Neuronal stem cell (in vitro differentiated cells): ENCODE data around the gene CHID1. TPM values are rescaled to one million over a fixed set of nuclear protein-coding genes. Genes with fewer than 3 reads are reported as not detected.

Source experiments
- DNase-seq: peaks from one replicate; pipeline ENCODE4 v3.0.0-alpha.2; 2013; ENCODE audit warnings: low spot score
- H2AFZ ChIP-seq: one replicate; pipeline ENCODE4 v1.6.1; 2013; ENCODE audit warnings: mild to moderate bottlenecking, low read length, inconsistent platforms
- H2AK5ac ChIP-seq: 2 replicates; pipeline ENCODE4 v1.6.1; 2013; ENCODE audit warnings: low read depth, mild to moderate bottlenecking, inconsistent platforms, low read length, moderate library complexity, mixed read lengths
- H2BK120ac ChIP-seq: 2 replicates; pipeline ENCODE4 v1.6.1; 2013; ENCODE audit warnings: low read depth, mild to moderate bottlenecking, inconsistent platforms, low read length, moderate library complexity, mixed read lengths
- H2BK12ac ChIP-seq: one replicate; pipeline ENCODE4 v1.6.1; 2013; ENCODE audit warnings: low read length, inconsistent platforms
- H2BK15ac ChIP-seq: 2 replicates; pipeline ENCODE4 v1.6.1; 2013; ENCODE audit warnings: mild to moderate bottlenecking, low read length, inconsistent platforms, mixed read lengths
- H2BK5ac ChIP-seq: one replicate; pipeline ENCODE4 v1.6.1; 2013; ENCODE audit warnings: inconsistent platforms, mild to moderate bottlenecking, low read length, moderate library complexity
- H3K14ac ChIP-seq: one replicate; pipeline ENCODE4 v1.6.1; 2013; ENCODE audit warnings: low read length, inconsistent platforms
- H3K18ac ChIP-seq: 2 replicates; pipeline ENCODE4 v1.6.1; 2013; ENCODE audit warnings: low read length, inconsistent platforms
- H3K23ac ChIP-seq: 2 replicates; pipeline ENCODE4 v1.6.1; 2013; ENCODE audit warnings: low read depth, mild to moderate bottlenecking, mixed read lengths, low read length, inconsistent platforms; ENCODE audit not compliant: poor library complexity
- H3K27ac ChIP-seq: replicated peaks from 3 replicates; pipeline ENCODE4 v1.5.1; 2013; ENCODE audit warnings: low read length, inconsistent platforms
- H3K27me3 ChIP-seq, 3 experiments: 2 replicates each; pipeline ENCODE4 v1.6.1; 2013; ENCODE audit warnings: low read length in 3 of 3, mild to moderate bottlenecking in 2 of 3, inconsistent platforms in 1 of 3, low read depth in 1 of 3, mixed read lengths in 1 of 3, moderate library complexity in 1 of 3; ENCODE audit not compliant: control insufficient read depth in 3 of 3, insufficient read depth in 3 of 3
- H3K36me3 ChIP-seq, 2 donors: replicated peaks in 1 of 2; 2 replicates each; pipeline ENCODE4 v1.6.1; 2013; ENCODE audit warnings: low read length in 2 of 2; ENCODE audit not compliant: control insufficient read depth in 2 of 2, insufficient read depth in 2 of 2
- H3K4ac ChIP-seq: 2 replicates; pipeline ENCODE4 v1.6.1; 2013; ENCODE audit warnings: inconsistent platforms, mild to moderate bottlenecking, low read length, moderate library complexity
- H3K4me1 ChIP-seq, 2 donors: 1 replicate in 1 of 2; 2 replicates in 1 of 2; pipeline ENCODE4 v1.6.1; 2013; ENCODE audit warnings: low read length in 2 of 2, low read depth in 1 of 2; ENCODE audit not compliant: control insufficient read depth in 2 of 2, insufficient read depth in 1 of 2
- H3K4me2 ChIP-seq: one replicate; pipeline ENCODE4 v1.6.1; 2013; ENCODE audit warnings: mild to moderate bottlenecking, low read length, inconsistent platforms; ENCODE audit not compliant: insufficient read depth, poor library complexity, severe bottlenecking
- H3K4me3 ChIP-seq, 2 donors: 2 replicates each; pipeline ENCODE4 v1.5.1; 2013; ENCODE audit warnings: low read length in 2 of 2, mild to moderate bottlenecking in 2 of 2, inconsistent platforms in 1 of 2, moderate library complexity in 1 of 2
- H3K79me1 ChIP-seq: one replicate; pipeline ENCODE4 v1.6.1; 2013; ENCODE audit warnings: low read depth, mild to moderate bottlenecking, inconsistent platforms, low read length, moderate library complexity
- H3K9ac ChIP-seq: one replicate; pipeline ENCODE4 v1.6.1; 2013; ENCODE audit warnings: mild to moderate bottlenecking, low read depth, low read length, inconsistent platforms; ENCODE audit not compliant: poor library complexity
- H3K9me3 ChIP-seq, 2 donors: replicated peaks in 1 of 2; 2 replicates each; pipeline versions ENCODE3 to v1.6.1; 2013; ENCODE audit warnings: low read length in 2 of 2, mild to moderate bottlenecking in 2 of 2, inconsistent platforms in 1 of 2, low read depth in 1 of 2, mixed read lengths in 1 of 2, moderate library complexity in 1 of 2; ENCODE audit not compliant: control insufficient read depth in 2 of 2, insufficient read depth in 1 of 2
- H4K8ac ChIP-seq: one replicate; pipeline ENCODE4 v1.6.1; 2013; ENCODE audit warnings: low read depth, mild to moderate bottlenecking, inconsistent platforms, low read length, moderate library complexity
- H4K91ac ChIP-seq: one replicate; pipeline ENCODE4 v1.6.1; 2013; ENCODE audit warnings: low read length, low read depth, mild to moderate bottlenecking, inconsistent platforms; ENCODE audit not compliant: poor library complexity
- WGBS, 2 donors: extraction: QIAGEN DNeasy Blood & Tissue Kit; methylation state at CpG; one replicate each; pipeline ENCODE4 v1.1.7; 2013; ENCODE audit warnings: missing lambda C conversion rate in 2 of 2, mixed read lengths in 1 of 2; ENCODE audit not compliant: insufficient read length in 2 of 2, insufficient replicate concordance in 1 of 2; ENCODE audit errors: extremely low coverage in 2 of 2; 5-methylcytosine and 5-hydroxymethylcytosine counted together
- polyA plus RNA-seq, 2 experiments: library from polyadenylated mRNA; stranded (reverse); fragments of 200-250 nt; gene quantifications; one replicate each; pipeline ENCODE4 v1.2.3, GENCODE V29; 2013

Gene CHID1
- polyA plus RNA-seq (2013, experiment 1 of 2), result 42.0 TPM
- 43.9 TPM for polyA plus RNA-seq (2013, experiment 2 of 2)

DNA sequence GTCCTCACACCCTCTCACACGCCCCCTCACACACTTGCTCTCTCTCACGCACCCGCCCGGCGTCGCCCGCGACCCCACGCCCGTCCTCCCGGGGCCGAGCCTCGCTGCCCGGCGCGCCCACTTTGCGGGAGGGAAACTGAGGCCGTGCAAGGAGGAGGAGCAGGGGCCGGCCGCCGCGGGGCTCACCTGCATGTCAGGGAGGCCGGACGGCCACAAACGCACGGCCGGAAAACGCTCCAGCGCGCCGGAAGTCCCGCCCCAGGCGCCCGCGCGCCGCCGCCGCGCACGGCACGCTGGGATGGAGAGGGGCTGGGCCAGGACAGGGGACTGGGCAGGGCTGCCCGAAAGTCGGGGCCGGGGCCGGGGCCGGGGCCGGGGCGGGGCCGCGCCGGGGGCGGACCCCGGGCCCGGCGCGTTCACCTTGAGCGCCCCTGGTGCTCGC, at the start of gene CHID1:
Gene CHID1, minus strand, starts transcription at position 222 of the 442 bp plus-strand sequence. CDS start 5,994 bp downstream, outside the sequence.
- H3K27me3 ChIP-seq, result no peaks in the 10 kb centered on the region
- peak within 1 kb of the TSS; percentile 97 for H2BK15ac ChIP-seq
- peak within 1 kb of the TSS; percentile 92 for H3K27ac ChIP-seq
- peak within 1 kb of the TSS; percentile 94 for H4K91ac ChIP-seq
- WGBS, 2 donors, result no CpG with 5 or more reads among the region's 59 CpGs
- peak within 1 kb of the TSS; percentile 95 for H3K4ac ChIP-seq
- peaks cover 14% of the 10 kb centered on the region for H3K79me1 ChIP-seq
- H2AFZ ChIP-seq, result peak within 1 kb of the TSS; percentile 93
- peak within 1 kb of the TSS; percentile 94 for H2BK12ac ChIP-seq
- peak within 1 kb of the TSS; percentile 100 for H3K14ac ChIP-seq
- peak within 1 kb of the TSS; percentile 91 for H3K4me2 ChIP-seq
- peak within 1 kb of the TSS; percentile 94 for H2BK120ac ChIP-seq
- peaks cover 8 to 10% of the 10 kb centered on the region in 2 donors for H3K36me3 ChIP-seq
- H3K4me3 ChIP-seq, result peak within 1 kb of the TSS; percentile 90 to 94
- H3K4me1 ChIP-seq, result peaks cover 8 to 14% of the 10 kb centered on the region in 2 donors
- peak within 1 kb of the TSS; percentile 98 for H3K18ac ChIP-seq
- peak within 1 kb of the TSS; percentile 43 for H4K8ac ChIP-seq
- H2BK5ac ChIP-seq, result peak within 1 kb of the TSS; percentile 96
- peak; percentile 87 for DNase-seq
- H3K23ac ChIP-seq, result peak within 1 kb of the TSS; percentile 98
- H2AK5ac ChIP-seq, result peak within 1 kb of the TSS; percentile 96
- H3K9me3 ChIP-seq, result no peaks in the 10 kb centered on the region
- peak within 1 kb of the TSS; percentile 100 for H3K9ac ChIP-seq

DNA sequence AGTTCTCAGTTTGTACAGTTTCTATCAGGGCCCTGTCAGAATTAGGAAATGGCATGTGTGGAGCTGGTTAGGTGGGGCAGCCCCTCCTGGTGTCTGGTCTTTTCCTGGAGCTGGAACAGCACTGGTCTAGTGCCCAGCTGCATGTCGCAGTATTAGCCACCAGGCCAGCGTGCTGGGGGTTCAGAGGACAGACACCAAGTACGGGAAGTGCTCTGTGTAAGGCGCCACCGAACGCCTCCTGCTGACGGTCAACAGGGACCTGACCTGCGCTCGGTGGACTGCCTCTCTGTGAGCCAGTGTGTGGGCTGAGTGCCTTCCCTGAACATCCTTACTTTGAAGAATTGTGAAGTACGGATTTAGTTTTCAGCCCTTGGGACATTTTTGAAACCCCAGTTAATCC, 49.0 kb upstream of the CHID1 start:
- H2AFZ ChIP-seq, result no peak overlapping the region
- H3K4me2 ChIP-seq, result no peak overlapping the region
- H2AK5ac ChIP-seq, result no peak overlapping the region
- H4K8ac ChIP-seq, result no peak overlapping the region
- peak overlapping the region; percentile 58 for H3K4ac ChIP-seq
- peaks cover 11 to 13% of the 10 kb centered on the region in 2 donors for H3K4me1 ChIP-seq
- H3K14ac ChIP-seq, result no peak overlapping the region
- H3K18ac ChIP-seq, result peak overlapping the region; percentile 35
- WGBS, 2 donors, result no CpG with 5 or more reads among the region's 10 CpGs
- peak overlapping the region; percentile 34 for H3K23ac ChIP-seq
- H3K27ac ChIP-seq, result no peak overlapping the region
- no peak overlapping the region for H4K91ac ChIP-seq
- DNase-seq, result no peak
- no peak overlapping the region for H2BK120ac ChIP-seq
- H2BK12ac ChIP-seq, result no peak overlapping the region
- peaks cover 9% of the 10 kb centered on the region for H3K79me1 ChIP-seq
- H2BK15ac ChIP-seq, result no peak overlapping the region
- H3K4me3 ChIP-seq, result no peak overlapping the region
- H3K36me3 ChIP-seq, result peaks cover 14 to 70% of the 10 kb centered on the region in 2 donors
- no peak overlapping the region for H3K9ac ChIP-seq
- no peaks in the 10 kb centered on the region for H3K27me3 ChIP-seq
- no peak overlapping the region for H2BK5ac ChIP-seq
- H3K9me3 ChIP-seq, result peaks cover 2 to 5% of the 10 kb centered on the region in 2 donors

- no peak for DNase-seq
- H3K4me2 ChIP-seq, result no peak overlapping the region
- H3K23ac ChIP-seq, result no peak overlapping the region
- H2BK12ac ChIP-seq, result no peak overlapping the region
- peaks cover 2 to 5% of the 10 kb centered on the region in 2 donors for H3K9me3 ChIP-seq
- no peak overlapping the region for H2AFZ ChIP-seq
- no peak overlapping the region for H3K18ac ChIP-seq
- H3K27ac ChIP-seq, result peak overlapping the region; percentile 10
- no peak overlapping the region for H3K4ac ChIP-seq
- peaks cover 14 to 64% of the 10 kb centered on the region in 2 donors for H3K36me3 ChIP-seq
- H3K4me1 ChIP-seq, result peaks cover 12 to 13% of the 10 kb centered on the region in 2 donors
- no peak overlapping the region for H3K4me3 ChIP-seq
- no peaks in the 10 kb centered on the region for H3K27me3 ChIP-seq
- peaks cover 11% of the 10 kb centered on the region for H3K79me1 ChIP-seq
- H2BK15ac ChIP-seq, result no peak overlapping the region
- no peak overlapping the region for H4K8ac ChIP-seq
- no peak overlapping the region for H2BK120ac ChIP-seq
- no peak overlapping the region for H3K9ac ChIP-seq
- no peak overlapping the region for H2BK5ac ChIP-seq
- H3K14ac ChIP-seq, result no peak overlapping the region
- H2AK5ac ChIP-seq, result no peak overlapping the region
- no CpG with 5 or more reads among the region's 14 CpGs for WGBS, 2 donors
- no peak overlapping the region for H4K91ac ChIP-seq
Measured at GRCh38 chr11:959027-959426, 48.4 kb upstream of the CHID1 start.

DNA sequence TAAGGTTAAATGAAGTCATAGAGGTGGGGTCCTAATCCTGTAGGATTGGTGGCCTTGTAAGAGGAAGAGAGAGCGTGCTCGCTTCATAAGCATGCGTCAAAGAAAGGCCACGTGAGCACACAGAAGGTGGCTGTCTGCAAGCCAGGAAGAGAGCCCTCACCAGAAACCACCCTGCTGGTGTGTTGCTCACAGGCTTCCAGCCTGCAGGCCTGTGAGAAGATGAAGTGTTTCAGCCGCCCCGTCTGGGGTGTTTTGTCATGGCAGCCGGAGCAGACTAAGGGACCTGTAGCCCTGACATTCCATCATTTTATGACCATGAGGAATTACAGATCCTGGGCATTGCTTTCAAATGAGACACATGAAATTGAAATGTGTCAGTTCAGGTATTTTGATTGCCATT, 47.5 kb upstream of the CHID1 start:
- no CpG with 5 or more reads among the region's 7 CpGs for WGBS, 2 donors
- H2BK120ac ChIP-seq, result no peak overlapping the region

More for the DNA sequence above, 47.5 kb upstream of the CHID1 start:
- Histone ChIP-seq H3K36me3 (peaks cover 11 to 55% of the 10 kb centered on the region in 2 donors), H3K18ac (no peak overlapping the region), H3K9ac (no peak overlapping the region), H2BK15ac (no peak overlapping the region), H4K8ac (no peak overlapping the region), H4K91ac (no peak overlapping the region), H3K23ac (no peak overlapping the region), H3K4me3 (no peak overlapping the region), H3K27me3 (no peaks in the 10 kb centered on the region), H2AFZ (no peak overlapping the region), H3K4me2 (no peak overlapping the region), H2BK12ac (no peak overlapping the region), H3K9me3 (no peaks in the 10 kb centered on the region), H2AK5ac (no peak overlapping the region), H3K4ac (no peak overlapping the region), H3K27ac (no peak overlapping the region), H3K14ac (no peak overlapping the region), H2BK5ac (no peak overlapping the region), H3K79me1 (peaks cover 12% of the 10 kb centered on the region), H3K4me1 (peaks cover 13% of the 10 kb centered on the region in 2 donors)
- no peak for DNase-seq
